HL-60/S4 treated with phorbol 12-myristate 13-acetate at 8.2 ng/mL for 4 days and 3 days (cell line): ENCODE results near the gene TMEM269.
"Not testable (repeated sequence)": the region's sequence is repeated elsewhere in the genome, so short reads cannot be mapped to it uniquely, and the experiment has no call there.

Source experiments
- in situ Hi-C: fragments of 300-500 bp; cut with MboI; formaldehyde crosslinking; loops from 2 replicates; pipeline ENCODE4 v1.15.0; 2022; ENCODE audit warnings: low sequenced_read_pairs

TMEM269 gene

GRCh38 chr1:42747125-42747524 lies 37.7 kb upstream of the TMEM269 start:
- in situ Hi-C loops: no loop called here

GRCh38 chr1:42748021-42748420 lies 36.8 kb upstream of the TMEM269 start:
- in situ Hi-C loops: no loop called here

- in situ Hi-C loops: no loop called here
These were observed 36.1 kb upstream of the TMEM269 start for GRCh38 chr1:42748461-42749410.

GRCh38 chr1:42750041-42750440 lies 34.8 kb upstream of the TMEM269 start:
- in situ Hi-C loops: no loop called here

- in situ Hi-C loops: not testable (repeated sequence)
These were observed 33.2 kb upstream of the TMEM269 start for GRCh38 chr1:42751511-42752070.

- in situ Hi-C loops: no loop called here
These were observed 32.5 kb upstream of the TMEM269 start for GRCh38 chr1:42752284-42752683.

GRCh38 chr1:42753070-42753469 lies 31.7 kb upstream of the TMEM269 start:
- in situ Hi-C loops: no loop called here

GRCh38 chr1:42756956-42757891 lies 27.6 kb upstream of the TMEM269 start:
- in situ Hi-C loops: no loop called here

GRCh38 chr1:42757892-42758275 lies 26.9 kb upstream of the TMEM269 start:
- in situ Hi-C loops: no loop called here

GRCh38 chr1:42758641-42759040 lies 26.1 kb upstream of the TMEM269 start:
- in situ Hi-C loops: no loop called here

- in situ Hi-C loops: no loop called here
These were observed 25.7 kb upstream of the TMEM269 start for GRCh38 chr1:42759114-42759513.

GRCh38 chr1:42761567-42761966 lies 23.2 kb upstream of the TMEM269 start:
- in situ Hi-C loops: no loop called here

GRCh38 chr1:42762269-42762668 lies 22.5 kb upstream of the TMEM269 start:
- in situ Hi-C loops: no loop called here

GRCh38 chr1:42765269-42765668 lies 19.5 kb upstream of the TMEM269 start:
- in situ Hi-C loops: no loop called here

- in situ Hi-C loops: no loop called here
These were observed 18.7 kb upstream of the TMEM269 start for GRCh38 chr1:42765832-42766740.

- in situ Hi-C loops: no loop called here
These were observed 17.9 kb upstream of the TMEM269 start, which contains the start of the genes C1orf50 and P3H1 for GRCh38 chr1:42766741-42767509. Gene C1orf50, plus strand, starts transcription at chr1:42767249. Its CDS starts 63 bp downstream, at chr1:42767312. Gene P3H1, minus strand, starts transcription at chr1:42767028. Its CDS starts 57 bp downstream, at chr1:42766971.

- in situ Hi-C loops: no loop called here
These were observed 17.2 kb upstream of the TMEM269 start for GRCh38 chr1:42767510-42768000.

GRCh38 chr1:42768172-42768571 lies 16.6 kb upstream of the TMEM269 start:
- in situ Hi-C loops: no loop called here

- in situ Hi-C loops: no loop called here
These were observed 15.0 kb upstream of the TMEM269 start for GRCh38 chr1:42769811-42770210.
